Measurements from ENCODE around the gene TUBAL3.

GRCh38 chr10:5411941-5412276 is 7.3 kb upstream of the TUBAL3 start:
- no peak for TF ChIP-seq CTCF (conservative IDR thresholded peaks at IDR 0.05)
- no peak for TF ChIP-seq EZH2 (IDR thresholded peaks at IDR 0.05; ENCODE audit: low read depth)
